NCI-H524 treated with DMSO at 0.1 percent for 48 hours (cell line): Measurements from ENCODE around the gene CRELD2.

Experiments
- DNase-seq: peaks from one replicate; lab custom pipeline; 2025; lab: John Stamatoyannopoulos, UW

The CRELD2 gene

GRCh38 chr22:49887702-49888101, 30.7 kb upstream of the CRELD2 start:
- DNase-seq: no peak

- no peak for DNase-seq
These were observed 29.4 kb upstream of the CRELD2 start for GRCh38 chr22:49889071-49889470.

GRCh38 chr22:49892226-49892899, 26.1 kb upstream of the CRELD2 start:
- no peak for DNase-seq

GRCh38 chr22:49893025-49893424, 25.4 kb upstream of the CRELD2 start:
- DNase-seq: no peak

- no peak for DNase-seq
These were observed 23.9 kb upstream of the CRELD2 start for GRCh38 chr22:49894322-49895054.

- no peak for DNase-seq
These were observed 22.2 kb upstream of the CRELD2 start for GRCh38 chr22:49896201-49896600.

GRCh38 chr22:49897015-49897684, 21.3 kb upstream of the CRELD2 start:
- DNase-seq: no peak

- no peak for DNase-seq
These were observed 18.9 kb upstream of the CRELD2 start for GRCh38 chr22:49899530-49899929.

- DNase-seq: no peak
These were observed 17.8 kb upstream of the CRELD2 start for GRCh38 chr22:49900441-49901230.

- no peak for DNase-seq
These were observed 17.0 kb upstream of the CRELD2 start for GRCh38 chr22:49901457-49901856.

GRCh38 chr22:49903322-49904039, 15.0 kb upstream of the CRELD2 start:
- no peak for DNase-seq

- no peak for DNase-seq
These were observed 14.4 kb upstream of the CRELD2 start for GRCh38 chr22:49904040-49904369.

GRCh38 chr22:49905465-49905864, 13.0 kb upstream of the CRELD2 start:
- DNase-seq: no peak

- DNase-seq: no peak
These were observed 12.2 kb upstream of the CRELD2 start for GRCh38 chr22:49906071-49906798.

GRCh38 chr22:49906799-49907290, 11.6 kb upstream of the CRELD2 start:
- DNase-seq: no peak

- DNase-seq: no peak
These were observed 10.6 kb upstream of the CRELD2 start for GRCh38 chr22:49907807-49908206.

- no peak for DNase-seq
These were observed 8.8 kb upstream of the CRELD2 start for GRCh38 chr22:49909476-49910205.

- no peak for DNase-seq
These were observed 7.9 kb upstream of the CRELD2 start for GRCh38 chr22:49910229-49911155.
